A549 (cell line): ENCODE data around the gene GIT2. TPM values are rescaled to one million over a fixed set of nuclear protein-coding genes. Genes with fewer than 3 reads are reported as not detected.

ENCODE experiments used
- ATAC-seq, 2 experiments: fragments of 200-7000 bp in 1 of 2; fragments of >200 bp in 1 of 2; cut with Nextera tagmentation in 1 of 2; cut with Tn5 transposase in 1 of 2; 3 replicates each; pipeline versions ENCODE4 v1.8.0 to v1.9.1; 2018 to 2020; ENCODE audit warnings: mild to moderate bottlenecking in 1 of 2, moderate library complexity in 1 of 2
- CTCF ChIA-PET: fragments of 300-600 bp; sonication (Branson Sonifier 250); formaldehyde crosslinking; extraction: SDS; loops from one replicate; lab custom pipeline; 2021; ENCODE audit warnings: antibody characterized with exemption, inconsistent platforms; lab: Yijun Ruan, JAX
- POLR2A ChIA-PET: fragments of 350-600 bp; formaldehyde crosslinking; extraction: SDS; loops from one replicate; lab custom pipeline; 2021; ENCODE audit warnings: antibody characterized with exemption, inconsistent platforms; lab: Yijun Ruan, JAX
- DNase-seq, 2 experiments: peaks; one replicate each; pipeline versions ENCODE4 v3.0.0 to v3.0.0-alpha.2; 2011 to 2016; ENCODE audit warnings: low read depth in 1 of 2, low spot score in 1 of 2
- FAIRE-seq: peaks from 2 replicates; lab custom pipeline; 2011; peaks lifted over from hg19 to GRCh38; lab: Jason Lieb, UNC
- H3K27ac ChIP-seq, 2 experiments: fragments of >200 bp; sonication (Bioruptor Twin); formaldehyde crosslinking; 3 replicates each; pipeline ENCODE4 v1.5.1; 2016 to 2017
- H3K4me1 ChIP-seq: fragments of >200 bp; sonication (Bioruptor Twin); formaldehyde crosslinking; 3 replicates; pipeline ENCODE4 v1.6.1; 2016
- H3K4me2 ChIP-seq: fragments of >200 bp; sonication (Bioruptor Twin); formaldehyde crosslinking; 3 replicates; pipeline ENCODE4 v1.6.1; 2016
- H3K4me3 ChIP-seq: fragments of >200 bp; sonication (Bioruptor Twin); formaldehyde crosslinking; 3 replicates; pipeline ENCODE4 v1.5.1; 2016
- H3K9me3 ChIP-seq: fragments of >200 bp; sonication (Bioruptor Twin); formaldehyde crosslinking; 3 replicates; pipeline ENCODE4 v1.6.1; 2016
- CHD4 ChIP-seq: fragments of 200-600 bp; sonication (generic); IDR thresholded peaks from 2 replicates; pipeline ENCODE4 v1.6.1; 2016; ENCODE audit warnings: antibody characterized with exemption, mild to moderate bottlenecking, borderline replicate concordance
- EP300 ChIP-seq, 2 experiments: fragments of >200 bp; sonication (Bioruptor Twin); formaldehyde crosslinking; IDR thresholded peaks; 2 replicates in 1 of 2; 3 replicates in 1 of 2; pipeline ENCODE4 v1.6.1; 2016 to 2017
- FOSL2 ChIP-seq, 2 experiments: fragments of 450-650 bp in 1 of 2; fragments of >200 bp in 1 of 2; sonication (Bioruptor Twin) in 1 of 2; formaldehyde crosslinking; IDR thresholded peaks; 2 replicates each; pipeline versions ENCODE4 v1.5.0 to v1.6.1; 2016 to 2020; ENCODE audit warnings: mild to moderate bottlenecking in 1 of 2, moderate library complexity in 1 of 2
- JUN ChIP-seq, 2 experiments: fragments of >200 bp; sonication (Bioruptor Twin); formaldehyde crosslinking; IDR thresholded peaks; 2 replicates in 1 of 2; 3 replicates in 1 of 2; pipeline ENCODE4 v1.6.1; 2016 to 2017
- KDM5A ChIP-seq: fragments of 200-600 bp; sonication (generic); IDR thresholded peaks from 2 replicates; pipeline ENCODE4 v1.6.1; 2016; ENCODE audit warnings: antibody characterized with exemption, mild to moderate bottlenecking
- MAFK ChIP-seq: fragments of 450-650 bp; IDR thresholded peaks from 2 replicates; pipeline ENCODE4 v1.6.1; 2014; ENCODE audit not compliant: partially characterized antibody
- PHF8 ChIP-seq: fragments of 200-600 bp; sonication (generic); IDR thresholded peaks from 2 replicates; pipeline ENCODE4 v1.6.1; 2016; ENCODE audit warnings: low read depth, mild to moderate bottlenecking, antibody characterized with exemption, moderate library complexity, borderline replicate concordance
- RFX5 ChIP-seq: fragments of 450-650 bp; IDR thresholded peaks from 2 replicates; pipeline ENCODE4 v1.7.1; 2014; ENCODE audit warnings: antibody characterized with exemption, mild to moderate bottlenecking, moderate library complexity
- RNF2 ChIP-seq: fragments of 200-600 bp; sonication (generic); IDR thresholded peaks from 2 replicates; pipeline ENCODE4 v1.6.1; 2016; ENCODE audit warnings: low read depth, mild to moderate bottlenecking, antibody characterized with exemption, moderate library complexity, borderline replicate concordance
- SREBF2 ChIP-seq: fragments of 450-650 bp; IDR thresholded peaks from 2 replicates; pipeline ENCODE4 v1.6.1; 2014; ENCODE audit warnings: mild to moderate bottlenecking, moderate library complexity
- TP53 ChIP-seq: fragments of 250-450 bp; sonication (Bioruptor Pico); IDR thresholded peaks from 2 replicates; pipeline ENCODE4 v1.5.0; 2021; ENCODE audit warnings: mild to moderate bottlenecking, moderate library complexity
- WGBS: methylation state at CpG from one replicate; pipeline ENCODE4 v1.1.6; 2017; ENCODE audit errors: missing lambda C conversion rate; 5-methylcytosine and 5-hydroxymethylcytosine counted together
- polyA plus RNA-seq, 4 experiments: library from polyadenylated mRNA; depleted of rRNA in 3 of 4; stranded (reverse); fragments of >200 nt; fragmentation: RNase III in 1 of 4; extraction: RNeasy Plus Mini Kit Qiagen cat#74134 plus additional on column Dnase treatment in 1 of 4; gene quantifications; 2 replicates in 3 of 4; 3 replicates in 1 of 4; pipeline ENCODE4 v1.2.3, GENCODE V29; 2011 to 2017
- TF ChIP-seq, protein P1 (sequence below): IDR thresholded peaks from 2 replicates; pipeline ENCODE4 v1.6.1; 2012
- TF ChIP-seq, protein P2 (sequence below): fragments of 450-650 bp; IDR thresholded peaks from 2 replicates; pipeline ENCODE4 v1.6.1; 2014; ENCODE audit warnings: antibody characterized with exemption
- TF ChIP-seq, protein P3 (sequence below): IDR thresholded peaks from 2 replicates; pipeline ENCODE4 v1.6.1; 2012
- TF ChIP-seq, protein P4 (sequence below): fragments of 150-350 bp; IDR thresholded peaks from 2 replicates; pipeline ENCODE4 v1.6.1; 2014; ENCODE audit warnings: low read depth, mild to moderate bottlenecking, low read length

Gene GIT2
- polyA plus RNA-seq, 2 of the 4 experiments (the other 2 are of a cell fraction): 18.5 to 38.0 TPM

DNA sequence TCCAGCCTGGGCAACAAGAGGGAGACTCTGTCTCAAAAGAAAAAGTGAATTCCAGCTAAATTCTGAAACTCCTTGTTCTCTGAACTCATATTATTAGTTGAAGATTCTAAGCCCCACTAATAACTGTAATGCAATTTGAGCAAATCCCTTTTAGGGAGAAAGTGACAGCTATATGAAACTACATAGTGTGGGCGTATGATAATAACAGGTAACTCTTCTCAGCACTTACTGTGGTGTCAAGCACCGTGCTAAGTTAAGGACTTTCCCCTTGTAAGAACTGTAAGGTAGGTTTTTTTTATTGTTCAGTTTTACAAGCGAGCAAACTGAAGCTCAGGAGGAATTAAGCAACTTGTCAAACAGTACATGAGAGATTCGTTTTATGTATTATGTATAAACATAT, 8.4 kb upstream of the GIT2 start:
- no peak overlapping the region for H3K4me3 ChIP-seq
- H3K4me1 ChIP-seq: peaks cover 9% of the 10 kb centered on the region; the same call in 2 of the 3 replicates
- H3K9me3 ChIP-seq: no peaks in the 10 kb centered on the region
- CTCF ChIA-PET: interaction anchor here (1.0 kb wide), 1 partner anchor 38 kb away, joined by 3 read pairs; no protein-coding TSS in a partner anchor
- no peak for ATAC-seq
- H3K4me2 ChIP-seq: no peak overlapping the region
- no peak for TF ChIP-seq PHF8
- TF ChIP-seq, all 56 proteins: peak for 0
- H3K27ac ChIP-seq: no peak overlapping the region
- 75% methylated on average over 4 of the region's 4 CpGs for WGBS
- DNase-seq (no peak), FAIRE-seq (no peak)
- POLR2A ChIA-PET: no interaction called here

DNA sequence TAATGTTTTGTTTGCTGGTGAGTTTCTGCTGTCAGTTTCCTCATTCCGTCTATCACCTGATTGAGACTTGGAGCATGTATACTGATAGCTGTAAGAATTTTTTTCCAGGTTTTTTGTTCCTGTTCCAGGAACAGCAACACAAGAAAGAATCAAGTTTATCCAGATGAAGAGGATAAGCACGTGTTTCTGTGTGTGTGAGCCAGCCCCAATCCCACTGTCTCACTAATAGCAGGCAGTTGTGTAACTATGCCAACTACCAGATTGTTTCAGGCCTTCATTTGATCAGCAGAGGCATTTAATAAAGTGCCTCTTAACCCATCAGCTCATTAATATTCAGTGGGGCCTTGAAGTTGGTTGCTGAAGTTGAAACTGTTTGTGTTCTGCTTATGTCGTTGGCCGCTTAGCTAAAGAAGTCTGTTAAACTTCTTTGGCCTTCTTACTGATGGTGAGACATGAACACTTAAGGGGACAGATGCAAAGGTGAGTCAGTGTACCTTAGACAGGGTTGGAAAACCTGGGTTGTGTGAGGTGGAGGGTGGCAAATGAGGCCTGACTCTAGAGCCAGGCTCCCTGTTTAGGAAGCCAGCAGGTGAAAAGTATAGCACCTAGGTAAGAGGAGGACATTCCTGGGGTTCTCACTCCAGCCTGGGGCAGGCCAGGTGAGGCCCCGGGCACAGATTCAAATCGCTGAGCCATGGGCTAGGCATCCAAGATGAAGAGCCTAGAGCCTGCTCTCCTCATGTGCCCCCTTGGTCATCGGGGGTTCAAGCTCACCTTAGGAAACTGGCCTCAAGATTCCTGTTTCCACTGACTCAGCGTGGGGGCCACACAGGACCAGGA, 6.7 kb upstream of the GIT2 start:
- Histone ChIP-seq H3K4me1 (peaks cover 16% of the 10 kb centered on the region), H3K9me3 (no peaks in the 10 kb centered on the region), H3K4me3 (no peak overlapping the region), H3K27ac (no peak overlapping the region), H3K4me2 (no peak overlapping the region)
- POLR2A ChIA-PET: no interaction called here
- CTCF ChIA-PET: interaction anchor here (1.3 kb wide), 2 partner anchors 21 to 429 kb away, joined by 3 to 4 read pairs; no protein-coding TSS in a partner anchor
- DNase-seq (no peak), ATAC-seq (no peak), FAIRE-seq (no peak)
- WGBS: 80% methylated on average over 8 of the region's 8 CpGs
- TF ChIP-seq PHF8: no peak
- TF ChIP-seq MAFK: no peak
- no peak for TF ChIP-seq KDM5A
- TF ChIP-seq RFX5: no peak
- TF ChIP-seq, protein P1, sequence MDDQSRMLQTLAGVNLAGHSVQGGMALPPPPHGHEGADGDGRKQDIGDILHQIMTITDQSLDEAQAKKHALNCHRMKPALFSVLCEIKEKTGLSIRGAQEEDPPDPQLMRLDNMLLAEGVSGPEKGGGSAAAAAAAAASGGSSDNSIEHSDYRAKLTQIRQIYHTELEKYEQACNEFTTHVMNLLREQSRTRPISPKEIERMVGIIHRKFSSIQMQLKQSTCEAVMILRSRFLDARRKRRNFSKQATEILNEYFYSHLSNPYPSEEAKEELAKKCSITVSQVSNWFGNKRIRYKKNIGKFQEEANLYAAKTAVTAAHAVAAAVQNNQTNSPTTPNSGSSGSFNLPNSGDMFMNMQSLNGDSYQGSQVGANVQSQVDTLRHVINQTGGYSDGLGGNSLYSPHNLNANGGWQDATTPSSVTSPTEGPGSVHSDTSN: no peak
- no peak for TF ChIP-seq EP300 (IDR thresholded peaks at IDR 0.05)
- no peak for TF ChIP-seq JUN (IDR thresholded peaks at IDR 0.05)
- TF ChIP-seq, protein P2, sequence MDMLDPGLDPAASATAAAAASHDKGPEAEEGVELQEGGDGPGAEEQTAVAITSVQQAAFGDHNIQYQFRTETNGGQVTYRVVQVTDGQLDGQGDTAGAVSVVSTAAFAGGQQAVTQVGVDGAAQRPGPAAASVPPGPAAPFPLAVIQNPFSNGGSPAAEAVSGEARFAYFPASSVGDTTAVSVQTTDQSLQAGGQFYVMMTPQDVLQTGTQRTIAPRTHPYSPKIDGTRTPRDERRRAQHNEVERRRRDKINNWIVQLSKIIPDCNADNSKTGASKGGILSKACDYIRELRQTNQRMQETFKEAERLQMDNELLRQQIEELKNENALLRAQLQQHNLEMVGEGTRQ: no peak
- no peak for TF ChIP-seq TP53
- no peak for TF ChIP-seq RNF2

DNA sequence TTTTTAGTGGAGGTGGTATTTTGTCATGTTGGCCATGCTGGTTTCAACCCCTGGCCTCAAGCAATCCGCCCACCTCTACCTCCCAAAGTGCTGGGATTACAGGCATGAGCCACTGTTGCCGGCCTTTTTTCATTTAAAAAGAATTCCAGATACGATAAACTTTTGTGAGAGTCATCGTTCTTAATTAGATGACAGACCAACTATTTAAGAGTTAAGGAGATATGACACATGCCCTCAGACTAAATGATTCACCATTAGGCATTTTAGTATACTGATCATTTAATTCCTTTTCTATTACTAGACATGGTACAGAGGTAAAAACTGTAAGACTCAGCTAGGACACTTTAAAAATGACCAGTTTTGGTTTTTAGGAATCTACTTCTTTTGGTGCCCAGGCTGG, 5.4 kb upstream of the GIT2 start:
- TF ChIP-seq, protein P3, sequence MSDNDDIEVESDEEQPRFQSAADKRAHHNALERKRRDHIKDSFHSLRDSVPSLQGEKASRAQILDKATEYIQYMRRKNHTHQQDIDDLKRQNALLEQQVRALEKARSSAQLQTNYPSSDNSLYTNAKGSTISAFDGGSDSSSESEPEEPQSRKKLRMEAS: no peak
- TF ChIP-seq FOSL2 (IDR thresholded peaks at IDR 0.05): no peak
- 0 out of 2 replicates have a peak, but pooled peaks have one; percentile 12 for TF ChIP-seq FOSL2 (CRISPR knock-in tag; IDR thresholded peaks at IDR 0.05)
- 59% methylated on average over 4 of the region's 4 CpGs for WGBS
- ATAC-seq (no peak), FAIRE-seq (no peak), DNase-seq (no peak)
- Histone ChIP-seq H3K9me3 (no peaks in the 10 kb centered on the region), H3K4me1 (peaks cover 16% of the 10 kb centered on the region), H3K4me2 (0 out of 3 replicates have a peak overlapping the region, but pooled peaks have one; percentile 0), H3K27ac (no peak overlapping the region), H3K4me3 (no peak overlapping the region)
- POLR2A ChIA-PET: no interaction called here
- CTCF ChIA-PET: interaction anchor here (1.3 kb wide), 1 partner anchor 23 kb away, joined by 4 read pairs; no protein-coding TSS in a partner anchor

DNA sequence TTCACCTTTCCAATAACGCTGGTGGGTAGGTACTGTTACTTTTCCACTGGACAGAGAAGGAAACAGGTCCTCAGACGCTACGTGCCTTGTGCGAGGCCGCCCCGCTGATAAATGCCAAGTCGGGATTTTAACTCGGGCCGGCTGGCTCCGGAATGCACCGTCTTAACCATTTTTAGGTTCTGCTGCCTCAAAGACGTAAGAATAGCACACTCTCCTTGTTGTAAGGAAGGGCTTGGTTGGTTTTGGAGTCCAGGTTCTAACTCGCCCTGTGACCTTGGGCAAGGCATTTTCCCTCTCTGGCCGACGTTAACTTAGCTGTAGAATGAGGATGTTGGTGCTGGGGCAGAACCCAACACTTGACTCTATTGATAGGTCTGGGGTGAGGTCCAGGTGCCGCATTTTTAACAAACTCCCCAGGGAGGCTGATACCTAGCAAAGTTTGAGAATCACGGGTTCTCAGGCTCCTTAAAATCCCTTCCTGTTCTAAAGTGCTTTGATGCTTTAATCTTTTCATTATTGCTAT, 3.9 kb upstream of the GIT2 start:
- ChIA-PET CTCF (interaction anchor here (1.0 to 1.8 kb wide), 2 partner anchors 38 to 42 kb away, joined by 3 to 7 read pairs; no protein-coding TSS in a partner anchor), POLR2A (interaction anchor here (2.1 kb wide), 1 partner anchor 431 kb away, joined by 8 read pairs; no protein-coding TSS in a partner anchor)
- TF ChIP-seq SREBF2 (no peak), FOSL2 (IDR thresholded peaks at IDR 0.05) (no peak), FOSL2 (CRISPR knock-in tag; IDR thresholded peaks at IDR 0.05) (no peak), MAFK (peak; percentile 35), CHD4 (no peak)
- TF ChIP-seq, protein P4, sequence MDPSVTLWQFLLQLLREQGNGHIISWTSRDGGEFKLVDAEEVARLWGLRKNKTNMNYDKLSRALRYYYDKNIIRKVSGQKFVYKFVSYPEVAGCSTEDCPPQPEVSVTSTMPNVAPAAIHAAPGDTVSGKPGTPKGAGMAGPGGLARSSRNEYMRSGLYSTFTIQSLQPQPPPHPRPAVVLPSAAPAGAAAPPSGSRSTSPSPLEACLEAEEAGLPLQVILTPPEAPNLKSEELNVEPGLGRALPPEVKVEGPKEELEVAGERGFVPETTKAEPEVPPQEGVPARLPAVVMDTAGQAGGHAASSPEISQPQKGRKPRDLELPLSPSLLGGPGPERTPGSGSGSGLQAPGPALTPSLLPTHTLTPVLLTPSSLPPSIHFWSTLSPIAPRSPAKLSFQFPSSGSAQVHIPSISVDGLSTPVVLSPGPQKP: no peak
- TF ChIP-seq, protein P2: no peak
- peak overlapping the region; percentile 95 to 98 for H3K27ac ChIP-seq
- FAIRE-seq (no peak), ATAC-seq (no peak), DNase-seq (no peak)
- H3K4me1 ChIP-seq: peaks cover 18% of the 10 kb centered on the region
- WGBS: 9% methylated on average over 17 of the region's 17 CpGs
- peak overlapping the region; percentile 92 for H3K4me3 ChIP-seq
- H3K4me2 ChIP-seq: peak overlapping the region; percentile 94
- H3K9me3 ChIP-seq: no peaks in the 10 kb centered on the region
